ENCODE measurements around the gene CXCL16.

The CXCL16 gene

GRCh38 chr17:4739122-4740024 lies at the start of gene CXCL16, which contains the start of gene ZMYND15:
TSS of gene CXCL16 (minus strand) at chr17:4739928. CDS start at chr17:4739339, 589 bp downstream.
TSS of gene ZMYND15 (plus strand) at chr17:4739833. CDS start at chr17:4740549, 716 bp downstream.
- DNase-seq = peak; percentile 57

GRCh38 chr17:4788807-4789700 lies 49.3 kb upstream of the CXCL16 start, which contains the start of gene GLTPD2:
TSS of gene GLTPD2 (plus strand) at chr17:4788964. CDS start at chr17:4789012, 48 bp downstream.
- no peak for DNase-seq

GRCh38 chr17:4788159-4788806 lies 48.6 kb upstream of the CXCL16 start:
- no peak for DNase-seq

- no peak for DNase-seq
These were observed 46.8 kb upstream of the CXCL16 start for GRCh38 chr17:4786516-4786915.

GRCh38 chr17:4786106-4786511 lies 46.4 kb upstream of the CXCL16 start, which contains the start of gene VMO1:
TSS of gene VMO1 (minus strand) at chr17:4786364. CDS start at chr17:4786352, 12 bp downstream.
- no peak for DNase-seq

- DNase-seq = no peak
These were observed 45.8 kb upstream of the CXCL16 start for GRCh38 chr17:4785311-4786105.

- DNase-seq = peak; percentile 30
These were observed 42.9 kb upstream of the CXCL16 start for GRCh38 chr17:4782652-4783051.

- no peak for DNase-seq
These were observed 40.7 kb upstream of the CXCL16 start for GRCh38 chr17:4780325-4780955.

GRCh38 chr17:4777969-4778760 lies 38.4 kb upstream of the CXCL16 start:
- DNase-seq = no peak

- no peak for DNase-seq
These were observed 32.5 kb upstream of the CXCL16 start for GRCh38 chr17:4772235-4772613.

GRCh38 chr17:4771519-4772234 lies 31.9 kb upstream of the CXCL16 start, which contains the start of gene TM4SF5:
TSS of gene TM4SF5 (plus strand) at chr17:4771886. CDS start at chr17:4771923, 37 bp downstream.
- DNase-seq = no peak

GRCh38 chr17:4769628-4770027 lies 29.9 kb upstream of the CXCL16 start:
- DNase-seq = no peak

- no peak for DNase-seq
These were observed 28.6 kb upstream of the CXCL16 start for GRCh38 chr17:4768298-4768697.

GRCh38 chr17:4766723-4767122 lies 27.0 kb upstream of the CXCL16 start:
- no peak for DNase-seq

- no peak for DNase-seq
These were observed 26.5 kb upstream of the CXCL16 start for GRCh38 chr17:4766201-4766600.

GRCh38 chr17:4764595-4764994 lies 24.9 kb upstream of the CXCL16 start:
- DNase-seq = no peak

GRCh38 chr17:4759776-4760236 lies 20.1 kb upstream of the CXCL16 start:
- no peak for DNase-seq

GRCh38 chr17:4753392-4753791 lies 13.7 kb upstream of the CXCL16 start:
- DNase-seq = no peak

GRCh38 chr17:4751932-4752331 lies 12.2 kb upstream of the CXCL16 start:
- DNase-seq = no peak

- DNase-seq = no peak
These were observed 10.9 kb upstream of the CXCL16 start for GRCh38 chr17:4750606-4751005.

Data from activated CD4-positive, CD25-positive, alpha-beta regulatory T cell treated with anti-CD3 and anti-CD28 coated beads, Interleukin-2, amount 50 U/mL, for 72 hours (primary cell).